ENCODE data around the gene CFAP74.

CFAP74 gene

GRCh38 chr1:2020310-2020655 lies 16.7 kb upstream of the CFAP74 start:
- no peak for DNase-seq

GRCh38 chr1:2019571-2020309 lies 16.2 kb upstream of the CFAP74 start:
- no peak for DNase-seq

- no peak for DNase-seq
Measured at GRCh38 chr1:2019172-2019543, 15.6 kb upstream of the CFAP74 start, which contains the start of gene GABRD. Gene GABRD, plus strand, starts transcription at chr1:2019345. Its CDS starts 79 bp downstream, at chr1:2019424.

- no peak for DNase-seq
Measured at GRCh38 chr1:2018217-2019171, 14.9 kb upstream of the CFAP74 start.

GRCh38 chr1:2016123-2016522 lies 12.5 kb upstream of the CFAP74 start:
- no peak for DNase-seq

GRCh38 chr1:2014741-2015735 lies 11.5 kb upstream of the CFAP74 start:
- no peak for DNase-seq

- no peak for DNase-seq
Measured at GRCh38 chr1:2014181-2014580, 10.6 kb upstream of the CFAP74 start.

GRCh38 chr1:2009101-2010053 lies 5.8 kb upstream of the CFAP74 start:
- no peak for DNase-seq

GRCh38 chr1:2004856-2005255 lies 1.3 kb upstream of the CFAP74 start:
- no peak for DNase-seq

- no peak for DNase-seq
Measured at GRCh38 chr1:2001773-2002411, 1.7 kb downstream of the CFAP74 start.

- DNase-seq, result no peak
Measured at GRCh38 chr1:2000850-2001249, 2.7 kb downstream of the CFAP74 start.

GRCh38 chr1:2000432-2000831 lies 3.2 kb downstream of the CFAP74 start:
- no peak for DNase-seq

GRCh38 chr1:1997576-1997975 lies 6.0 kb downstream of the CFAP74 start:
- no peak for DNase-seq

- DNase-seq, result no peak
Measured at GRCh38 chr1:1996207-1996651, 7.4 kb downstream of the CFAP74 start.

- DNase-seq, result no peak
Measured at GRCh38 chr1:1994536-1994935, 9.1 kb downstream of the CFAP74 start.

- no peak for DNase-seq
Measured at GRCh38 chr1:1990222-1990621, 13.4 kb downstream of the CFAP74 start.

GRCh38 chr1:1989789-1990188 lies 13.8 kb downstream of the CFAP74 start:
- no peak for DNase-seq

GRCh38 chr1:1989102-1989542 lies 14.5 kb downstream of the CFAP74 start:
- no peak for DNase-seq

- no peak for DNase-seq
Measured at GRCh38 chr1:1988061-1988945, 15.3 kb downstream of the CFAP74 start.

- DNase-seq, result no peak
Measured at GRCh38 chr1:1987142-1987510, 16.5 kb downstream of the CFAP74 start.

All from hematopoietic multipotent progenitor cell treated with erythropoietin and hydrocortisone succinate and interleukin-3 and kit ligand, for 8 days (in vitro differentiated cells).